SK-N-SH (cell line): ENCODE data around the gene PLXNB1. TPM values are rescaled to one million over a fixed set of nuclear protein-coding genes. Genes with fewer than 3 reads are reported as not detected.

Experiments used
- CTCF ChIA-PET: fragments of 300-600, 350-600 bp; formaldehyde crosslinking; extraction: SDS; loops from one replicate; lab custom pipeline; 2021; lab: Yijun Ruan, JAX
- POLR2A ChIA-PET: fragments of 350-600 bp; sonication (Branson Sonifier 250); formaldehyde crosslinking; extraction: SDS; loops from one replicate; lab custom pipeline; 2020; ENCODE audit warnings: antibody characterized with exemption, inconsistent platforms; lab: Yijun Ruan, JAX
- DNase-seq: peaks from one replicate; pipeline ENCODE4 v3.0.0; 2012
- H2AFZ ChIP-seq: fragments of 200-600 bp; sonication (generic); 2 replicates; pipeline ENCODE4 v1.8.1; 2016; ENCODE audit warnings: antibody characterized with exemption, mild to moderate bottlenecking, low read depth
- H3F3A ChIP-seq: fragments of 200-600 bp; sonication (generic); replicated peaks from 2 replicates; pipeline ENCODE3; 2016; ENCODE audit warnings: antibody characterized with exemption, mild to moderate bottlenecking; ENCODE audit not compliant: insufficient read depth
- H3K27ac ChIP-seq, 2 experiments: fragments of 200-500 bp in 1 of 2; fragments of 200-600 bp in 1 of 2; sonication (Bioruptor generic) in 1 of 2; sonication (generic), shearing (Covaris generic) in 1 of 2; 2 replicates each; pipeline versions ENCODE4 v1.5.1 to v1.6.1; 2014 to 2016; ENCODE audit warnings: low read depth in 2 of 2, inconsistent platforms in 1 of 2, low read length in 1 of 2, mild to moderate bottlenecking in 1 of 2, mixed read lengths in 1 of 2
- H3K27me3 ChIP-seq: fragments of 200-600 bp; sonication (generic), shearing (Covaris generic); 2 replicates; pipeline ENCODE4 v1.6.1; 2016; ENCODE audit warnings: mixed run types; ENCODE audit not compliant: insufficient read depth
- H3K36me3 ChIP-seq, 2 experiments: fragments of 200-500 bp in 1 of 2; fragments of 200-600 bp in 1 of 2; sonication (Bioruptor generic) in 1 of 2; sonication (generic) in 1 of 2; replicated peaks in 1 of 2; 2 replicates each; pipeline versions ENCODE3 to v1.5.1; 2014 to 2016; ENCODE audit warnings: low read length in 1 of 2, mild to moderate bottlenecking in 1 of 2; ENCODE audit not compliant: insufficient read depth in 2 of 2, control insufficient read depth in 1 of 2
- H3K4me1 ChIP-seq, 2 experiments: fragments of 200-500 bp in 1 of 2; fragments of 200-600 bp in 1 of 2; sonication (Bioruptor generic) in 1 of 2; sonication (generic), shearing (Covaris generic) in 1 of 2; 2 replicates each; pipeline versions ENCODE4 v1.5.1 to v1.6.1; 2014 to 2016; ENCODE audit warnings: low read depth in 1 of 2, low read length in 1 of 2, mixed run types in 1 of 2; ENCODE audit not compliant: insufficient read depth in 2 of 2, control insufficient read depth in 1 of 2
- H3K4me2 ChIP-seq: fragments of 200-600 bp; sonication (generic), shearing (Covaris generic); 2 replicates; pipeline ENCODE4 v1.6.1; 2017; ENCODE audit warnings: mixed run types
- H3K4me3 ChIP-seq, 2 experiments: fragments of 200-500 bp in 1 of 2; fragments of 200-600 bp in 1 of 2; sonication (Bioruptor generic) in 1 of 2; sonication (generic), shearing (Covaris generic) in 1 of 2; 2 replicates each; pipeline versions ENCODE4 v1.5.1 to v1.8.1; 2014 to 2016; ENCODE audit warnings: low read depth in 2 of 2, inconsistent platforms in 1 of 2, low read length in 1 of 2, mild to moderate bottlenecking in 1 of 2, mixed read lengths in 1 of 2, moderate library complexity in 1 of 2
- H3K79me2 ChIP-seq: fragments of 200-600 bp; sonication (generic); 2 replicates; pipeline ENCODE4 v1.8.1; 2017; ENCODE audit warnings: mild to moderate bottlenecking; ENCODE audit not compliant: insufficient read depth
- H3K9ac ChIP-seq: fragments of 200-600 bp; sonication (generic); 2 replicates; pipeline ENCODE4 v1.6.1; 2017; ENCODE audit warnings: mixed run types
- H3K9me2 ChIP-seq: fragments of 200-600 bp; sonication (generic); 2 replicates; pipeline ENCODE4 v1.6.1; 2017; ENCODE audit warnings: mixed run types
- H3K9me3 ChIP-seq: fragments of 200-600 bp; sonication (generic); 2 replicates; pipeline ENCODE4 v1.6.1; 2017; ENCODE audit warnings: mixed run types, mild to moderate bottlenecking, moderate library complexity
- H4K20me1 ChIP-seq: fragments of 200-600 bp; sonication (generic); 2 replicates; pipeline ENCODE4 v1.6.1; 2017; ENCODE audit warnings: mild to moderate bottlenecking, mixed run types; ENCODE audit not compliant: insufficient read depth
- CHD2 ChIP-seq: fragments of 150-350 bp; IDR thresholded peaks from 2 replicates; pipeline ENCODE4 v1.6.1; 2018; ENCODE audit warnings: low read length; ENCODE audit not compliant: partially characterized antibody
- EP300 ChIP-seq, 2 experiments: IDR thresholded peaks; 2 replicates each; pipeline versions ENCODE4 v1.4.0 to v1.6.1; 2012; ENCODE audit warnings: borderline replicate concordance in 1 of 2, low read depth in 1 of 2, low read length in 1 of 2
- GATA2 ChIP-seq: sonication (generic); formaldehyde crosslinking; IDR thresholded peaks from 2 replicates; pipeline ENCODE4 v1.5.0; 2020; ENCODE audit warnings: mild to moderate bottlenecking, missing genetic modification reagents
- JUND ChIP-seq: IDR thresholded peaks from 2 replicates; pipeline ENCODE4 v1.4.0; 2012
- MXI1 ChIP-seq: IDR thresholded peaks from 2 replicates; pipeline ENCODE4 v1.6.1; 2012; ENCODE audit warnings: mild to moderate bottlenecking, low read depth, low read length, improper control_type of control experiment
- NFIC ChIP-seq: IDR thresholded peaks from 2 replicates; pipeline ENCODE4 v1.4.0; 2012; ENCODE audit warnings: borderline replicate concordance
- NRF1 ChIP-seq: IDR thresholded peaks from 2 replicates; pipeline ENCODE4 v1.6.1; 2012; ENCODE audit warnings: low read depth, mild to moderate bottlenecking, low read length
- RAD21 ChIP-seq: IDR thresholded peaks from 2 replicates; pipeline ENCODE4 v1.6.1; 2012; ENCODE audit warnings: mild to moderate bottlenecking, low read length
- RXRA ChIP-seq: IDR thresholded peaks from 2 replicates; pipeline ENCODE4 v1.4.0; 2012; ENCODE audit warnings: low read depth, mild to moderate bottlenecking, borderline replicate concordance
- SMC3 ChIP-seq: IDR thresholded peaks from 2 replicates; pipeline ENCODE4 v1.6.1; 2012; ENCODE audit warnings: low read depth, low read length, improper control_type of control experiment
- TCF12 ChIP-seq: IDR thresholded peaks from 2 replicates; pipeline ENCODE4 v1.4.0; 2012
- YY1 ChIP-seq: IDR thresholded peaks from 2 replicates; pipeline ENCODE4 v1.4.0; 2012; ENCODE audit warnings: low read depth, mild to moderate bottlenecking
- WGBS: methylation state at CpG from one replicate; pipeline ENCODE4 v1.1.6; 2017; ENCODE audit warnings: low lambda C conversion rate; 5-methylcytosine and 5-hydroxymethylcytosine counted together
- polyA plus RNA-seq, 3 experiments: library from polyadenylated mRNA; depleted of rRNA; stranded (reverse); fragments of >200 nt; gene quantifications; 2 replicates each; pipeline ENCODE4 v1.2.3, GENCODE V29; 2012
- TF ChIP-seq, protein P1 (sequence below): fragments of 150-350 bp; IDR thresholded peaks from 2 replicates; pipeline ENCODE4 v1.6.1; 2017; ENCODE audit warnings: antibody characterized with exemption, low read length, low read depth, borderline replicate concordance
- TF ChIP-seq, protein P2 (sequence below): IDR thresholded peaks from 2 replicates; pipeline ENCODE4 v1.6.1; 2012; ENCODE audit warnings: mild to moderate bottlenecking, low read depth, low read length, moderate library complexity
- TF ChIP-seq, protein P3 (sequence below): IDR thresholded peaks from 2 replicates; pipeline ENCODE4 v1.4.0; 2012; ENCODE audit warnings: low read depth, borderline replicate concordance

PLXNB1 gene
- polyA plus RNA-seq, 1 of the 3 experiments (the other 2 are of a cell fraction) = 39.8 TPM

DNA sequence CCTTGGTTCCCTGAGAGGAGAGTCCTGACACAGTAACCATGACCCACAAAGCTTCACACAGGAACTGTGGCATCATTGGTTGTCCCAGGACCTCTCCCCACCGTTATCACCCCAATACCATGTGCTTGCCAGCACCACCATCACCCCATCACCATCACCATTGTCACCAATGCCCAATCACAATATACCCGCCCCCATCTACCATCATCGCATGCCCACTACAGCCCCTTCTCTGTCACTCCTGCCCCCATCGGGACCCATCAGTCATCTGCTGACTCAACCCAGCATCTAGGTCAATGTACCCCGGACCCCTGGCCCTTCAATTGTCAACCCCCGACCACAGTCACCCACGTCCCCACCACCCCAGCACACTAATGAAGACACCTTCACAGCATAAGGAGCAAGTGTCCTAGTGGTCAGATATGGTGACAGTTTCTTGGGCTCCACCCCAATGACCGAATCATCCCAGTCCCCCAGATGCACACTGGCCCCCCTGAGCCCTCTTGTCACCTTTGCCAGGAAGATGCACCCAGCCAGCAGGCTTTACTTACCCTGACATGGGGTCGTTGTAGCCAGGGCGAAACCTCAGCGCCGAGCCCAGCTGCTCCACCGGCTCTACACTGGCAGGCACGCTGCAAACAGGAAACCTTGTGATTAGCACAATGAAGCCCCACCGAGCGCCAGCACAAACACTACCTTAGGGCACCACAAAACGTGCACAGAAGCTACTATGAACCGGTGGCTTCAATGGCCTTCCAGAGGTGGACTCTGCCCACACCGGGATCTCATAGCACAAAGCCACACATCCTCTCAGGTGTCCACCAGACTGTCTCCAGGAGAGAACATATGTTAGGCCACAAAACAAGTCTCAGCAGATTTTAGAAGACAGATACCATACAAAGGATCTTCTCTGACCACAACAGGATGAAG is 49.0 kb upstream of the PLXNB1 start:
- Histone ChIP-seq H3K27me3 (no peaks in the 10 kb centered on the region), H3K27ac (no peak overlapping the region), H3K36me3 (no peaks in the 10 kb centered on the region), H3K9ac (no peak overlapping the region), H3K79me2 (no peaks in the 10 kb centered on the region), H3K4me2 (no peak overlapping the region), H3F3A (peaks cover 4% of the 10 kb centered on the region), H4K20me1 (no peaks in the 10 kb centered on the region), H3K9me2 (no peaks in the 10 kb centered on the region), H3K4me1 (no peaks in the 10 kb centered on the region), H3K9me3 (no peaks in the 10 kb centered on the region), H2AFZ (no peak overlapping the region), H3K4me3 (no peak overlapping the region)
- CTCF ChIA-PET = no interaction called here
- TF ChIP-seq, protein P1, sequence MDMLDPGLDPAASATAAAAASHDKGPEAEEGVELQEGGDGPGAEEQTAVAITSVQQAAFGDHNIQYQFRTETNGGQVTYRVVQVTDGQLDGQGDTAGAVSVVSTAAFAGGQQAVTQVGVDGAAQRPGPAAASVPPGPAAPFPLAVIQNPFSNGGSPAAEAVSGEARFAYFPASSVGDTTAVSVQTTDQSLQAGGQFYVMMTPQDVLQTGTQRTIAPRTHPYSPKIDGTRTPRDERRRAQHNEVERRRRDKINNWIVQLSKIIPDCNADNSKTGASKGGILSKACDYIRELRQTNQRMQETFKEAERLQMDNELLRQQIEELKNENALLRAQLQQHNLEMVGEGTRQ = no peak
- TF ChIP-seq EP300 (IDR thresholded peaks at IDR 0.05; ENCODE audit: borderline replicate concordance in 1 of 2, low read depth in 1 of 2, low read length in 1 of 2) = no peak
- TF ChIP-seq GATA2 = no peak
- TF ChIP-seq, protein P2, sequence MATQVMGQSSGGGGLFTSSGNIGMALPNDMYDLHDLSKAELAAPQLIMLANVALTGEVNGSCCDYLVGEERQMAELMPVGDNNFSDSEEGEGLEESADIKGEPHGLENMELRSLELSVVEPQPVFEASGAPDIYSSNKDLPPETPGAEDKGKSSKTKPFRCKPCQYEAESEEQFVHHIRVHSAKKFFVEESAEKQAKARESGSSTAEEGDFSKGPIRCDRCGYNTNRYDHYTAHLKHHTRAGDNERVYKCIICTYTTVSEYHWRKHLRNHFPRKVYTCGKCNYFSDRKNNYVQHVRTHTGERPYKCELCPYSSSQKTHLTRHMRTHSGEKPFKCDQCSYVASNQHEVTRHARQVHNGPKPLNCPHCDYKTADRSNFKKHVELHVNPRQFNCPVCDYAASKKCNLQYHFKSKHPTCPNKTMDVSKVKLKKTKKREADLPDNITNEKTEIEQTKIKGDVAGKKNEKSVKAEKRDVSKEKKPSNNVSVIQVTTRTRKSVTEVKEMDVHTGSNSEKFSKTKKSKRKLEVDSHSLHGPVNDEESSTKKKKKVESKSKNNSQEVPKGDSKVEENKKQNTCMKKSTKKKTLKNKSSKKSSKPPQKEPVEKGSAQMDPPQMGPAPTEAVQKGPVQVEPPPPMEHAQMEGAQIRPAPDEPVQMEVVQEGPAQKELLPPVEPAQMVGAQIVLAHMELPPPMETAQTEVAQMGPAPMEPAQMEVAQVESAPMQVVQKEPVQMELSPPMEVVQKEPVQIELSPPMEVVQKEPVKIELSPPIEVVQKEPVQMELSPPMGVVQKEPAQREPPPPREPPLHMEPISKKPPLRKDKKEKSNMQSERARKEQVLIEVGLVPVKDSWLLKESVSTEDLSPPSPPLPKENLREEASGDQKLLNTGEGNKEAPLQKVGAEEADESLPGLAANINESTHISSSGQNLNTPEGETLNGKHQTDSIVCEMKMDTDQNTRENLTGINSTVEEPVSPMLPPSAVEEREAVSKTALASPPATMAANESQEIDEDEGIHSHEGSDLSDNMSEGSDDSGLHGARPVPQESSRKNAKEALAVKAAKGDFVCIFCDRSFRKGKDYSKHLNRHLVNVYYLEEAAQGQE = no peak
- TF ChIP-seq MXI1 = no peak
- POLR2A ChIA-PET = no interaction called here
- DNase-seq = no peak
- WGBS = 92% methylated on average over 16 of the region's 19 CpGs

DNA sequence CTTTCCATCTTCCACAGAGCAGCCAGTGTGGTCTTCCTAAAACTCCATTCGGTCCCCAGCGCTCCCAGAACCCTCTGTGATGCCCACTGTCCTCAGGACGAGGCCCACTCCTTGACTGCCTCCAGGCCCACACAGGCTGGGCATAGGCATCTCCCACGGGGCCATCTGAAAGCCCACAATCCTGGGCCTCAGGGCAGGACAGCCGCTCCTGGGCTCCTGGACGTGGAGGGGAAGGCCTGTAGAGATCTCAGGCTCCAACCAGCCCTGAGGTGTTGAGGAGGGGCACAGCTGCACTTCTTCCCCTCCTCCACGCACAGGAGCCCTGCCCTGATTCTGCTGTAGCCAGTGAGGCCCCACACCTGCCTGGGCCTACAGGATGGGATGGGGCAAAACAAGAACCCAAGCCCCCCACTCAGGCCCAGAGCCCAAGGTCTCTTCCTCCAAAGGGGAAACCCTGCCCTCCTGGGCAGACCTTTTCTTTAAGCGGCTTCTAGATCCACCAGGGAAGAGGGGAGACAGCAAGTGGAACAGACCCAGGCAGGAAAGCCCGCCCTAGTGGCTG is 48.2 kb upstream of the PLXNB1 start:
- ChIA-PET CTCF (interaction anchor here (1.3 kb wide), 1 partner anchor 29 kb away, joined by 4 read pairs; no protein-coding TSS in a partner anchor), POLR2A (no interaction called here)
- no peak overlapping the region for H3K4me3 ChIP-seq
- no peak overlapping the region for H3K27ac ChIP-seq
- H2AFZ ChIP-seq = no peak overlapping the region
- peaks cover 11% of the 10 kb centered on the region for H3F3A ChIP-seq
- H3K4me2 ChIP-seq = no peak overlapping the region
- H3K79me2 ChIP-seq = no peaks in the 10 kb centered on the region
- no peaks in the 10 kb centered on the region for H4K20me1 ChIP-seq
- H3K9ac ChIP-seq = no peak overlapping the region
- no peaks in the 10 kb centered on the region for H3K9me2 ChIP-seq
- H3K27me3 ChIP-seq = no peaks in the 10 kb centered on the region
- peaks cover 0 to 4% of the 10 kb centered on the region in 2 experiments; a peak in 1 of 4 replicates for H3K4me1 ChIP-seq
- no peak for DNase-seq
- H3K36me3 ChIP-seq = no peaks in the 10 kb centered on the region
- WGBS = 87% methylated on average over 7 of the region's 9 CpGs
- no peaks in the 10 kb centered on the region for H3K9me3 ChIP-seq
- TF ChIP-seq CHD2 = no peak
- no peak for TF ChIP-seq SMC3
- TF ChIP-seq TCF12 = no peak
- no peak for TF ChIP-seq JUND
- TF ChIP-seq GATA2 = no peak
- TF ChIP-seq, protein P1 = no peak
- TF ChIP-seq RXRA = no peak
- TF ChIP-seq, protein P3, sequence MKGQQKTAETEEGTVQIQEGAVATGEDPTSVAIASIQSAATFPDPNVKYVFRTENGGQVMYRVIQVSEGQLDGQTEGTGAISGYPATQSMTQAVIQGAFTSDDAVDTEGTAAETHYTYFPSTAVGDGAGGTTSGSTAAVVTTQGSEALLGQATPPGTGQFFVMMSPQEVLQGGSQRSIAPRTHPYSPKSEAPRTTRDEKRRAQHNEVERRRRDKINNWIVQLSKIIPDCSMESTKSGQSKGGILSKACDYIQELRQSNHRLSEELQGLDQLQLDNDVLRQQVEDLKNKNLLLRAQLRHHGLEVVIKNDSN = no peak
- no peak for TF ChIP-seq NFIC
- TF ChIP-seq, protein P2 = no peak
- no peak for TF ChIP-seq NRF1
- TF ChIP-seq RAD21 = no peak
- no peak for TF ChIP-seq YY1
- no peak for TF ChIP-seq MXI1
